GM12864 (cell line): ENCODE results near the gene RYR2.

Experiments used
- DNase-seq: peaks from one replicate; pipeline ENCODE4 v3.0.0-alpha.2; 2011; ENCODE audit warnings: low read depth
- H3K4me3 ChIP-seq: 2 replicates; pipeline ENCODE4 v1.5.1; 2011; ENCODE audit warnings: mild to moderate bottlenecking, low read depth, low read length, control low read depth
- TF ChIP-seq, protein P1 (sequence below): IDR thresholded peaks from 2 replicates; pipeline ENCODE4 v1.5.1; 2011; ENCODE audit warnings: low read depth, mild to moderate bottlenecking, moderate library complexity, low read length, control low read depth, inconsistent platforms; ENCODE audit errors: missing control alignments

The RYR2 gene

GRCh38 chr1:237012788-237013383 lies 29.1 kb upstream of the RYR2 start:
- TF ChIP-seq, protein P1, sequence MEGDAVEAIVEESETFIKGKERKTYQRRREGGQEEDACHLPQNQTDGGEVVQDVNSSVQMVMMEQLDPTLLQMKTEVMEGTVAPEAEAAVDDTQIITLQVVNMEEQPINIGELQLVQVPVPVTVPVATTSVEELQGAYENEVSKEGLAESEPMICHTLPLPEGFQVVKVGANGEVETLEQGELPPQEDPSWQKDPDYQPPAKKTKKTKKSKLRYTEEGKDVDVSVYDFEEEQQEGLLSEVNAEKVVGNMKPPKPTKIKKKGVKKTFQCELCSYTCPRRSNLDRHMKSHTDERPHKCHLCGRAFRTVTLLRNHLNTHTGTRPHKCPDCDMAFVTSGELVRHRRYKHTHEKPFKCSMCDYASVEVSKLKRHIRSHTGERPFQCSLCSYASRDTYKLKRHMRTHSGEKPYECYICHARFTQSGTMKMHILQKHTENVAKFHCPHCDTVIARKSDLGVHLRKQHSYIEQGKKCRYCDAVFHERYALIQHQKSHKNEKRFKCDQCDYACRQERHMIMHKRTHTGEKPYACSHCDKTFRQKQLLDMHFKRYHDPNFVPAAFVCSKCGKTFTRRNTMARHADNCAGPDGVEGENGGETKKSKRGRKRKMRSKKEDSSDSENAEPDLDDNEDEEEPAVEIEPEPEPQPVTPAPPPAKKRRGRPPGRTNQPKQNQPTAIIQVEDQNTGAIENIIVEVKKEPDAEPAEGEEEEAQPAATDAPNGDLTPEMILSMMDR, result no peak
- no peak for DNase-seq
- H3K4me3 ChIP-seq, result no peak overlapping the region

GRCh38 chr1:237013608-237014007 lies 28.4 kb upstream of the RYR2 start:
- no peak for DNase-seq
- TF ChIP-seq, protein P1, result no peak
- H3K4me3 ChIP-seq, result no peak overlapping the region

DNA sequence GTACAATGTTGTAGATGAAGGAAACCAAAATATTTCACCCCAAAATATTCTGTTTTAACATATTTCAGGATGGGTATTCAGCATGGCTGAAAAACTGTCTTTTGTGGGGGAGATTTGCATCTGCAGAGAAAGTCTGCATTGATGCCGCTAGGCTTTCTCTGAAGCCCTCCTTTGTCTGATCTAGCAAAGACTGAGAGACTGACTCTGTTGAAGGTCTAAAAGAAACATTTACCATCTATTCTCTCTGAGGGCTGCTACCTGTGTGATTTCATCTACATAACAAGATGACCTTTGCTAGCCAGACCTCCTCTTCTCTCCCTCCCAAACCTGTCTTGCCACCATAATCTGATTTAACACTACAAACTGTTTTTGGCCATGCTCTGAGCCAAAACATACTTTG lies 25.4 kb upstream of the RYR2 start:
- no peak overlapping the region for H3K4me3 ChIP-seq
- no peak for DNase-seq
- TF ChIP-seq, protein P1, result no peak

GRCh38 chr1:237018896-237019295 lies 23.1 kb upstream of the RYR2 start:
- DNase-seq, result no peak
- H3K4me3 ChIP-seq, result no peak overlapping the region
- TF ChIP-seq, protein P1, result no peak

- TF ChIP-seq, protein P1, result no peak
Observed at GRCh38 chr1:237025358-237026074, 16.5 kb upstream of the RYR2 start.

DNA sequence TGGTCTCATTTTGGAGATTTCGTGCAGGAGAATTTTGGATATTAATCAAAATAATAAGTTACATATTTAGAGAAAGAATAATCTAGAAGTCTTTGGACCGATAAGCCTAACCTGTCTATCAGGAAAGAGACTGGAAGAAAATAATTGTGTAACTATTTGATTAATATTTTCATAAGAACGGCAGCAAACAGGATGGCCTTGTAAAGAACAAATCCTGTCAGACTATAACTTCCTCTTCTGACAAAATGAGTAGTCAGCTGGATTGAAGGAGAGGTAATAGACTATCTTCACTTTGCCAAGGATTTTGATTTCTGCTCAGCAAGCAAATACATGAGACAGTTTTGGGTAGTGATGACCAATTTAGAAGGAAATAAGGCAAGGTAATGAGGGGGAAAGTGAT lies 12.7 kb upstream of the RYR2 start:
- H3K4me3 ChIP-seq, result no peak overlapping the region
- TF ChIP-seq, protein P1, result no peak
- DNase-seq, result no peak

More at GRCh38 chr1:237025358-237026074, 16.5 kb upstream of the RYR2 start:
- no peak overlapping the region for H3K4me3 ChIP-seq
- DNase-seq, result no peak

GRCh38 chr1:237029850-237030535 lies 12.0 kb upstream of the RYR2 start:
- TF ChIP-seq, protein P1, result no peak
- DNase-seq, result no peak
- no peak overlapping the region for H3K4me3 ChIP-seq
